ENCODE measurements around the gene COG3.

GRCh38 chr13:45422731-45423292, 41.9 kb upstream of the COG3 start:
- TF ChIP-seq CTCF (IDR thresholded peaks at IDR 0.05; ENCODE audit: poor library complexity): no peak
- TF ChIP-seq EZH2 (IDR thresholded peaks at IDR 0.05; ENCODE audit: borderline replicate concordance): no peak
- TF ChIP-seq EZH2phosphoT487 (IDR thresholded peaks at IDR 0.05; ENCODE audit: low read depth, severe bottlenecking, unreplicated experiment): no peak

Data from hepatocyte (in vitro differentiated cells).